ENCODE measurements around the gene SERPINA5.
"Not testable (repeated sequence)": the region's sequence is repeated elsewhere in the genome, so short reads cannot be mapped to it uniquely, and the experiment has no call there.

SERPINA5 gene

GRCh38 chr14:94573475-94574277, 7.5 kb upstream of the SERPINA5 start:
- no peak for ATAC-seq (replicated peaks; ENCODE audit: extremely low read depth, poor library complexity, severe bottlenecking)
- no peak overlapping the region for H3K27ac Mint-ChIP-seq (ENCODE audit: low read depth)
- H3K27me3 Mint-ChIP-seq = no peaks in the 10 kb centered on the region
- H3K36me3 Mint-ChIP-seq (ENCODE audit: insufficient read depth) = no peaks in the 10 kb centered on the region
- no peak overlapping the region for H3K4me3 Mint-ChIP-seq
- no peaks in the 10 kb centered on the region for H3K9me3 Mint-ChIP-seq
- no peaks in the 10 kb centered on the region for H3K4me1 Mint-ChIP-seq
- DNase-seq (ENCODE audit: low spot score in 2 of 2) = no peak

DNA sequence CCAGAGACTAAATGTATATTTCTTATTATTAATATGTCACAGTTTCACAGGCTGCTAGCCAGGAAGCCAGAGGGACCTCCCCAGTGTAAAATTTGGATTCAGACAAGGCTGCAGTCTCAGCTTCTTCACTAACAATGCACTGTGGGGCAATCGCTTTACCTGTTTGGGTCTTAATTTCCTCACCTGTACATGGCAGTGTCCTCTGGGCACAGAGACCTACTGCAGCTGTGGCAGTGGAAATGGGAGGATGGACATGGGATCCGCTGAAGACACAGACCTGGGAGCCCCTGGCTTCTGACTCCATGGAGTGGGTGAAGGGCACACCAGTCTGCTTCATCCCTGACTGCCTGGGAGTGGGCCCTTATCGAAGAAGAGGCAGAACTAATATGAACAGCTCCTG, 6.9 kb upstream of the SERPINA5 start:
- Mint-ChIP-seq H3K36me3 (ENCODE audit: insufficient read depth) (no peaks in the 10 kb centered on the region), H3K27ac (ENCODE audit: low read depth) (no peak overlapping the region), H3K4me3 (no peak overlapping the region), H3K4me1 (no peaks in the 10 kb centered on the region), H3K9me3 (no peaks in the 10 kb centered on the region), H3K27me3 (no peaks in the 10 kb centered on the region)
- ATAC-seq (replicated peaks; ENCODE audit: extremely low read depth, poor library complexity, severe bottlenecking) (no peak), DNase-seq (ENCODE audit: low spot score in 2 of 2) (no peak)

DNA sequence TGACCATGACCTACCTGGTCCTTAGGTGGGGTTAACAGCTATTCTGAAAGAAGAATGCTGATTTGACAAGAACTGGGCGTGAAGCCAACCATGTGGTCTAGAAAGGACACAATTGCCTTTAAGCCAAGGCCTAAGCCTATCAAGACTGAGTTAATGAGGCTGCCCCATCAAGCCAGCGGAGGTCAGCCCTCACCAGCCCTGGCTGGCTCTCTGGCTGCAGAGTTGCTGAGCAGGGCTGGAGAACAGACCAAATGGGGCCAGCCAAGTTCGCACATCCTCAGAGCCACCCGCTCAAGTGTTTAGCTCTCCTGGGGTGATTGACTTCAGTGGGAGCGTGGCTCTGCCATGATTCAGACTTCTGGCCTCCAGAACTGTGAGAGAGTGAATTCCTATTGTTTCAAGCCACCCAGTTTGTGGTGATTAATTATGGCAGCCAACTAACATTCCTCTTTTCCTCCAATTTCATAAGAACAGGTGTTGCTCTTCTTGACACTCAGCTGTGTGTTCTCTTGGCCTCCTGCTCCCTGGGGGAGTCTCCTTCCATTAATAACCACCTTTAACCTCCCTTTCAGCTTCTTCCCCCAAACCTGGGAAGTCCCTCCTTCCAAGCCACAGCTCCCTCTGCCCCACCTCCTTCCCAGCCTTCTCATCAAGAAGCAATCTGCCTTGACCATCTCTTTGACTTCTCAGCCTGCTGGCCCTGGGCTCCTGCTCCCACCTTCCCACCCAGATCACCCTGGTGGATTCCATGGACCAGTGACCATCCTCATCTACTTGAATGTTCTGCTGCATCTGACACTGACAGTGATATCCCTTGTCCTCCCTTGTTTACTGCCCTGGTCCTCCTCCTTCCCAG, 5.3 kb upstream of the SERPINA5 start:
- DNase-seq (ENCODE audit: low spot score in 2 of 2) = no peak
- Mint-ChIP-seq H3K27ac (ENCODE audit: low read depth) (no peak overlapping the region), H3K36me3 (ENCODE audit: insufficient read depth) (no peaks in the 10 kb centered on the region), H3K9me3 (no peaks in the 10 kb centered on the region), H3K4me3 (no peak overlapping the region), H3K4me1 (no peaks in the 10 kb centered on the region), H3K27me3 (no peaks in the 10 kb centered on the region)
- ATAC-seq (replicated peaks; ENCODE audit: extremely low read depth, poor library complexity, severe bottlenecking) = no peak

GRCh38 chr14:94577472-94577871, 3.8 kb upstream of the SERPINA5 start:
- not testable (repeated sequence) for H3K36me3 Mint-ChIP-seq (ENCODE audit: insufficient read depth); H3K4me1 Mint-ChIP-seq; H3K27me3 Mint-ChIP-seq; DNase-seq (ENCODE audit: low spot score in 2 of 2); ATAC-seq (replicated peaks; ENCODE audit: extremely low read depth, poor library complexity, severe bottlenecking); H3K27ac Mint-ChIP-seq (ENCODE audit: low read depth); H3K9me3 Mint-ChIP-seq; H3K4me3 Mint-ChIP-seq

DNA sequence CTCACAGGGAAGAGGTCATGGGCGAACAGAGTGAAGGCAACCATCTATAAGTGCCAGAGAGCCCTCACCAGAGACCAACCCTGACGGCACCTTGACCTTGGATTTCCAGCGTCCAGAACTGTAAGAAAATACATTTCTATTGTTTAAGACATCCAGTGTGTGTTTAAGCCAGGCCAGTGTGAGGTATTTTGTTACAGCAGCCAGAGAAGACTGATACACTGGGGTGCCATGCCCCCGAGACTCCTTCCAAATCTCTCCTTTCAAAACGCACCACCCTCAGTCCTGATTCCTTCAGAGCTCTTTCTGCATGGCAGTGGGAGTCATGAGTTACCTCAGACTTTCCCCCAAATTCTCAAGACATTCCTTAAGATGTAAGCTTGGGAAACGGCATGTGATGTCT, 2.5 kb upstream of the SERPINA5 start:
- Mint-ChIP-seq H3K27ac (ENCODE audit: low read depth) (no peak overlapping the region), H3K9me3 (no peaks in the 10 kb centered on the region), H3K27me3 (no peaks in the 10 kb centered on the region), H3K4me3 (no peak overlapping the region), H3K36me3 (ENCODE audit: insufficient read depth) (no peaks in the 10 kb centered on the region), H3K4me1 (no peaks in the 10 kb centered on the region)
- DNase-seq (ENCODE audit: low spot score in 2 of 2) (no peak), ATAC-seq (replicated peaks; ENCODE audit: extremely low read depth, poor library complexity, severe bottlenecking) (no peak)

DNA sequence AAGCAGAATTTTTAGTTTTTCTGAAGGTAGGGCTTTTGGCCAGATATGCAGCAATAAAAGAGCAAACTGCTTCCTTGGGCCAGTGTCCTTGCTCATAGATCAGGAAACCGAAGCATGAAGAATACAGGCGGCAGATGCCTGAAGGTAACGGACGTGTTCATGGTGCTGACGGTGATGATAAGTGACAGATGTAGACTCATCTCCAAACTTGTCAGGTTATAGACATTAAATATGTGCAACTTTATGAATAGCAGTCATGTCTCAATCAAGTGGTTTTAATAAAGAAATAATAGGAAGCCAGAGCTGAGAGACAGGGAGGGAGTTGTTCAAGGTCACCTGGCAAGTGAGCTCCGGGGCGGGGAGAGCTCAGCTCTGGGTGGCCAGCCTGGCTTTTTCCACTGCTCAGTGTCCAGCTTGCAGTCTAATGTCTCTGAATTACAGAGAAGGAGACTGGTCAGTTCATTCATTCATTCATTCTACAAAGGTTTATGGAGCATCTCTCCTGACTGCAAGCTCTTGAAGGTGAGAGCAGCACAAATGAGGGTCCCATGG, 1.0 kb downstream of the SERPINA5 start:
- H3K27me3 Mint-ChIP-seq = peaks cover 20% of the 10 kb centered on the region
- no peaks in the 10 kb centered on the region for H3K4me1 Mint-ChIP-seq
- H3K27ac Mint-ChIP-seq (ENCODE audit: low read depth) = no peak overlapping the region
- no peaks in the 10 kb centered on the region for H3K9me3 Mint-ChIP-seq
- no peak for ATAC-seq (replicated peaks; ENCODE audit: extremely low read depth, poor library complexity, severe bottlenecking)
- H3K36me3 Mint-ChIP-seq (ENCODE audit: insufficient read depth) = no peaks in the 10 kb centered on the region
- DNase-seq (ENCODE audit: low spot score in 2 of 2) = no peak
- no peak overlapping the region for H3K4me3 Mint-ChIP-seq

DNA sequence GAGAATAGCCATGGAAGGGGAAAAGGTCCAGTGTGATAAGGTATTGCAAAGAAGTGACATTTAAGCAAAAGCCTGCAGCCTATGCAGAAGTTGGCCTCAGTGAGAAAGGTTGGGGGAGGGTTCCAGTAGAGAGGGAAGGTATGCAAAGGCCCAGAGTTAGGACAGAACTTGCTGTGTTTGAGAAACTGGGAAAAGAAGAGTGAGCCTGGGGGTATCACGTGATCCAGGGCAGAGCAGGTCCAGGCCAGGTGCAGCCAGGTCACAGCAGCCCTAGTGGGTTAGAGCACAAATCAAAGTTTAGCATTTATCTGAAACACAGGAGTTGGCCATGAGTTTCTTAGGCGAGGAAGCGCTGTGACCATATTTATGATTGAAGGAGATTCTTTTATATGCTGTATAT, 1.6 kb downstream of the SERPINA5 start:
- no peak overlapping the region for H3K4me3 Mint-ChIP-seq
- H3K27me3 Mint-ChIP-seq = peaks cover 20% of the 10 kb centered on the region
- H3K9me3 Mint-ChIP-seq = no peaks in the 10 kb centered on the region
- no peaks in the 10 kb centered on the region for H3K4me1 Mint-ChIP-seq
- DNase-seq (ENCODE audit: low spot score in 2 of 2) (no peak), ATAC-seq (replicated peaks; ENCODE audit: extremely low read depth, poor library complexity, severe bottlenecking) (no peak)
- no peak overlapping the region for H3K27ac Mint-ChIP-seq (ENCODE audit: low read depth)
- H3K36me3 Mint-ChIP-seq (ENCODE audit: insufficient read depth) = no peaks in the 10 kb centered on the region

DNA sequence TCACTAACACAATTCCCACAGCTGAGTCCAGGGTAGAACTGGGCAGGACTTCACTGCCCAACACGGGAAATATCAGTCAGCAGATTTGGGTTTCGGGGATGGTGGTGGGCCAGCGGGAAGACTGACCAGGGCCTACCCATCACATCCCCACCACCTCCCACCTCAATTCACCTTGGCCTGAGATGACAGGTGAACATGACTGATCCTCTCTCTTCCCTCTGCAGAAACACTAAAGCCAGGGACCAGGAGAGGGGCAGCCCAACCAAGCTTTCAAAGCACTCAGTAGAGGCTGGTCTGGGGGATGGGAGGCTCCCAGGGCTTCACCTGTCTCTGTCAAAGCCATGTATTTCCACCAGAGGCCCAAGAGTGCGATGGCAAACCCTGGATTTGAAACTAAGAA, 2.3 kb downstream of the SERPINA5 start:
- Mint-ChIP-seq H3K4me3 (no peak overlapping the region), H3K27me3 (peaks cover 20% of the 10 kb centered on the region), H3K4me1 (no peaks in the 10 kb centered on the region), H3K27ac (ENCODE audit: low read depth) (no peak overlapping the region), H3K9me3 (no peaks in the 10 kb centered on the region), H3K36me3 (ENCODE audit: insufficient read depth) (no peaks in the 10 kb centered on the region)
- DNase-seq (ENCODE audit: low spot score in 2 of 2) = no peak
- ATAC-seq (replicated peaks; ENCODE audit: extremely low read depth, poor library complexity, severe bottlenecking) = no peak

- H3K4me3 Mint-ChIP-seq = no peak overlapping the region
- H3K27me3 Mint-ChIP-seq = peaks cover 20% of the 10 kb centered on the region
- DNase-seq (ENCODE audit: low spot score in 2 of 2) (no peak), ATAC-seq (replicated peaks; ENCODE audit: extremely low read depth, poor library complexity, severe bottlenecking) (no peak)
- no peaks in the 10 kb centered on the region for H3K4me1 Mint-ChIP-seq
- H3K27ac Mint-ChIP-seq (ENCODE audit: low read depth) = no peak overlapping the region
- no peaks in the 10 kb centered on the region for H3K36me3 Mint-ChIP-seq (ENCODE audit: insufficient read depth)
- no peaks in the 10 kb centered on the region for H3K9me3 Mint-ChIP-seq
Observed at GRCh38 chr14:94584591-94585280, 3.5 kb downstream of the SERPINA5 start.

GRCh38 chr14:94586635-94587034, 5.4 kb downstream of the SERPINA5 start:
- ATAC-seq (replicated peaks; ENCODE audit: extremely low read depth, poor library complexity, severe bottlenecking) (no peak), DNase-seq (ENCODE audit: low spot score in 2 of 2) (no peak)
- no peak overlapping the region for H3K27ac Mint-ChIP-seq (ENCODE audit: low read depth)
- H3K27me3 Mint-ChIP-seq = peaks cover 20% of the 10 kb centered on the region
- peaks cover 6% of the 10 kb centered on the region for H3K9me3 Mint-ChIP-seq
- no peaks in the 10 kb centered on the region for H3K4me1 Mint-ChIP-seq
- H3K4me3 Mint-ChIP-seq = no peak overlapping the region
- no peaks in the 10 kb centered on the region for H3K36me3 Mint-ChIP-seq (ENCODE audit: insufficient read depth)

DNA sequence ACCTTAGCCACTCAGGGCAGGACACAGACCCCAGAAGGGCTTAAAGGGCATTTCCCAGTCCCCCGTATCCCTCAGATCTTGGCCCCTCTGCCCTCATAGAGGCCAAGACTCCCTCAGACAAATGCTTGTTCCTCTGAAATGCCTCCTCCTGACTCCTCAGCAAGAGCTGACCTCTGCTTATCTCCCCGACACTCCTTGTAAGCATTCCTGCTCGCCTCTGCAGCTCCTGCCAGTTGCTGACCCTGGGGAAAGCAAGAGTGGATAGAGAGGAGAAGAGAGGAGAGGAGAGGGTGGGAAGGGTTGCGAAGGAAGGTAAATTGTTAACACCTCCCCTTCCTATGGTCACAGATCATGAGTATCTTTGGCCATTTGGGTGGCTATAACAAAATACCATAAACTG, 7.1 kb downstream of the SERPINA5 start:
- peaks cover 6% of the 10 kb centered on the region for H3K9me3 Mint-ChIP-seq
- H3K27ac Mint-ChIP-seq (ENCODE audit: low read depth) = no peak overlapping the region
- ATAC-seq (replicated peaks; ENCODE audit: extremely low read depth, poor library complexity, severe bottlenecking) = no peak
- no peaks in the 10 kb centered on the region for H3K36me3 Mint-ChIP-seq (ENCODE audit: insufficient read depth)
- peaks cover 20% of the 10 kb centered on the region for H3K27me3 Mint-ChIP-seq
- DNase-seq (ENCODE audit: low spot score in 2 of 2) = no peak
- H3K4me1 Mint-ChIP-seq = no peaks in the 10 kb centered on the region
- no peak overlapping the region for H3K4me3 Mint-ChIP-seq

- Mint-ChIP-seq H3K27me3 (peaks cover 18% of the 10 kb centered on the region), H3K4me1 (no peaks in the 10 kb centered on the region), H3K27ac (ENCODE audit: low read depth) (no peak overlapping the region), H3K4me3 (no peak overlapping the region), H3K9me3 (peaks cover 6% of the 10 kb centered on the region), H3K36me3 (ENCODE audit: insufficient read depth) (peaks cover 2% of the 10 kb centered on the region)
- DNase-seq (ENCODE audit: low spot score in 2 of 2) (no peak), ATAC-seq (replicated peaks; ENCODE audit: extremely low read depth, poor library complexity, severe bottlenecking) (no peak)
Observed at GRCh38 chr14:94591073-94591472, 9.8 kb downstream of the SERPINA5 start.

Data from central memory CD8-positive, alpha-beta T cell (primary cell).